K562 (cell line): ENCODE results near the gene PRKAG2.

Source experiments
- SMC3 ChIP-seq: conservative IDR thresholded peaks from 2 replicates; pipeline ENCODE4 v1.6.1; 2011; ENCODE audit warnings: low read depth, low read length, improper control_type of control experiment; ENCODE audit not compliant: insufficient read depth
- TF ChIP-seq, protein P1 (sequence below), 3 experiments: IDR thresholded peaks in 2 of 3; conservative IDR thresholded peaks in 1 of 3; 2 replicates each; pipeline ENCODE4 v1.5.1; 2011 to 2012; ENCODE audit warnings: low read length in 3 of 3, mild to moderate bottlenecking in 3 of 3, control low read depth in 2 of 3, improper control_type of control experiment in 1 of 3, inconsistent platforms in 1 of 3, low read depth in 1 of 3, mixed read lengths in 1 of 3, moderate library complexity in 1 of 3; ENCODE audit not compliant: insufficient read depth in 2 of 3

DNA sequence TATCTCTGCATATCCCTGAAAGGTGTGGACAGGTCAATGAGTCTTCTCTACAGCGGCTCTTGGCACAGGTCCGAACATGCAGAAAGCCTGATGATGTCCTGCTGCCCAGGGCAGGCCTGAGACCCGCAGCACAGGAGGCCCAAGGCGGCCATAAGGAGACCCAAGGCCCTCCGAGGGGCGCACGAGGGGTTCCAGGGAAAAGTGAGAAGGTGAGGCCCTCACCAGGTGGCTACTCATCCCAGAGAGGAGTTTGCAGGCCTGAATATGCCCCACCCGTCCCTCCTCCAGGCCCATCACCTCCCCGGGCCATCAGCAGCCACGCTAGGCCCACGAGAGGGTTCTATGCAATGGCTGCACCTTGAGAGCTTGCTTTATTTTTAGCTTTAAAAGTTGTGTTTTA is 183.8 kb downstream of the PRKAG2 start:
- TF ChIP-seq, protein P1, sequence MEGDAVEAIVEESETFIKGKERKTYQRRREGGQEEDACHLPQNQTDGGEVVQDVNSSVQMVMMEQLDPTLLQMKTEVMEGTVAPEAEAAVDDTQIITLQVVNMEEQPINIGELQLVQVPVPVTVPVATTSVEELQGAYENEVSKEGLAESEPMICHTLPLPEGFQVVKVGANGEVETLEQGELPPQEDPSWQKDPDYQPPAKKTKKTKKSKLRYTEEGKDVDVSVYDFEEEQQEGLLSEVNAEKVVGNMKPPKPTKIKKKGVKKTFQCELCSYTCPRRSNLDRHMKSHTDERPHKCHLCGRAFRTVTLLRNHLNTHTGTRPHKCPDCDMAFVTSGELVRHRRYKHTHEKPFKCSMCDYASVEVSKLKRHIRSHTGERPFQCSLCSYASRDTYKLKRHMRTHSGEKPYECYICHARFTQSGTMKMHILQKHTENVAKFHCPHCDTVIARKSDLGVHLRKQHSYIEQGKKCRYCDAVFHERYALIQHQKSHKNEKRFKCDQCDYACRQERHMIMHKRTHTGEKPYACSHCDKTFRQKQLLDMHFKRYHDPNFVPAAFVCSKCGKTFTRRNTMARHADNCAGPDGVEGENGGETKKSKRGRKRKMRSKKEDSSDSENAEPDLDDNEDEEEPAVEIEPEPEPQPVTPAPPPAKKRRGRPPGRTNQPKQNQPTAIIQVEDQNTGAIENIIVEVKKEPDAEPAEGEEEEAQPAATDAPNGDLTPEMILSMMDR (IDR thresholded peaks at IDR 0.05 in 2 of 3, conservative IDR thresholded peaks at IDR 0.05 in 1 of 3; ENCODE audit: insufficient read depth in 2 of 3, low read depth in 1 of 3, low read length in 3 of 3) = no peak
- no peak for TF ChIP-seq SMC3
